GM06990 (cell line): ENCODE measurements around the gene SUPT4H1.

Experiments
- DNase-seq: peaks from one replicate; pipeline ENCODE4 v3.0.0-alpha.2; 2011; ENCODE audit not compliant: insufficient read length; ENCODE audit errors: extremely low read depth
- H3K27me3 ChIP-seq: replicated peaks from 2 replicates; pipeline ENCODE4 v1.6.0; 2011; ENCODE audit warnings: low read length; ENCODE audit not compliant: control insufficient read depth, insufficient read depth
- H3K36me3 ChIP-seq: 2 replicates; pipeline ENCODE4 v1.5.1; 2011; ENCODE audit warnings: low read length; ENCODE audit not compliant: control insufficient read depth, insufficient read depth
- H3K4me3 ChIP-seq: replicated peaks from 2 replicates; pipeline ENCODE4 v1.5.1; 2011; ENCODE audit warnings: low read depth, mild to moderate bottlenecking, control low read depth, low read length
- TF ChIP-seq, protein P1 (sequence below): IDR thresholded peaks from 2 replicates; pipeline ENCODE4 v1.5.1; 2011; ENCODE audit warnings: low read length, control low read depth, mild to moderate bottlenecking, inconsistent platforms; ENCODE audit not compliant: insufficient read depth, poor library complexity, severe bottlenecking

The SUPT4H1 gene

DNA sequence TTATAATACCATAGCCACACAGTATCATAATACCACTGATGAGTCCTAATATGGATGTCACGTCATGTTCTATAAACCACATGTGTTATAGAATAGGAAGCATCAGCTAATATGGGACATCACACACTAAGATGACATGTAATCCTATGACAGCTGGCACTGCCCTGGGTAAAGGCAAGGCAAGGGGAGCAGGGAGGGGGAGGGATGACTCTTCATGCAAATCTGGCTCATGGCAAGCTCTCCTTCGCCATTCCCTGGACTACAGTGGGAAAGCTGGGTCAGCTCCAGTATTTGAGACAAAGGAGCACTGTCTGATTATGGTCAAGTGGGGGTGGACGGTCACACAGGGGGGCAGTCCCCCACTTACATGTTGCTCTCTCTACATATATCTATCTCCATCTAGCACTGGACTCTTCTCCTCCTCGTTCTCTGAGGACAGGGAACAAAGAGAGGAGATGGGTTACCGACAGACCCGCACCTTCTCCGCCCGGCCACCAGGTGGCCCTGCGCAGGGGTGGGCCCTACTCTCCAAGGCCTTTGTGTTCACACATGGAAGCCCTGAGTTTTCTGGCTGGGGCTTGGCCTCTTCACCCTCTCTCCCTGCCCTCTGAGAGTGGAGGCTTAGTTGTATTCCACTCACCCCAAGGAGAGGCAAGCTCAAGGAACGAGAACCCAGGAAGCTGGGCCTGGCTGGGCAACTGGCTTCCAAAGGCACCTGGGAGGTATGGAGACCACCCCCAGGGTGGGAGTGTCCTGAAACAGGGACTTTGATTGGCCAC lies 47.8 kb downstream of the SUPT4H1 start:
- H3K4me3 ChIP-seq: no peak overlapping the region
- DNase-seq: peak; percentile 54
- H3K36me3 ChIP-seq: no peaks in the 10 kb centered on the region
- H3K27me3 ChIP-seq: no peaks in the 10 kb centered on the region
- TF ChIP-seq, protein P1, sequence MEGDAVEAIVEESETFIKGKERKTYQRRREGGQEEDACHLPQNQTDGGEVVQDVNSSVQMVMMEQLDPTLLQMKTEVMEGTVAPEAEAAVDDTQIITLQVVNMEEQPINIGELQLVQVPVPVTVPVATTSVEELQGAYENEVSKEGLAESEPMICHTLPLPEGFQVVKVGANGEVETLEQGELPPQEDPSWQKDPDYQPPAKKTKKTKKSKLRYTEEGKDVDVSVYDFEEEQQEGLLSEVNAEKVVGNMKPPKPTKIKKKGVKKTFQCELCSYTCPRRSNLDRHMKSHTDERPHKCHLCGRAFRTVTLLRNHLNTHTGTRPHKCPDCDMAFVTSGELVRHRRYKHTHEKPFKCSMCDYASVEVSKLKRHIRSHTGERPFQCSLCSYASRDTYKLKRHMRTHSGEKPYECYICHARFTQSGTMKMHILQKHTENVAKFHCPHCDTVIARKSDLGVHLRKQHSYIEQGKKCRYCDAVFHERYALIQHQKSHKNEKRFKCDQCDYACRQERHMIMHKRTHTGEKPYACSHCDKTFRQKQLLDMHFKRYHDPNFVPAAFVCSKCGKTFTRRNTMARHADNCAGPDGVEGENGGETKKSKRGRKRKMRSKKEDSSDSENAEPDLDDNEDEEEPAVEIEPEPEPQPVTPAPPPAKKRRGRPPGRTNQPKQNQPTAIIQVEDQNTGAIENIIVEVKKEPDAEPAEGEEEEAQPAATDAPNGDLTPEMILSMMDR: peak; percentile 97

DNA sequence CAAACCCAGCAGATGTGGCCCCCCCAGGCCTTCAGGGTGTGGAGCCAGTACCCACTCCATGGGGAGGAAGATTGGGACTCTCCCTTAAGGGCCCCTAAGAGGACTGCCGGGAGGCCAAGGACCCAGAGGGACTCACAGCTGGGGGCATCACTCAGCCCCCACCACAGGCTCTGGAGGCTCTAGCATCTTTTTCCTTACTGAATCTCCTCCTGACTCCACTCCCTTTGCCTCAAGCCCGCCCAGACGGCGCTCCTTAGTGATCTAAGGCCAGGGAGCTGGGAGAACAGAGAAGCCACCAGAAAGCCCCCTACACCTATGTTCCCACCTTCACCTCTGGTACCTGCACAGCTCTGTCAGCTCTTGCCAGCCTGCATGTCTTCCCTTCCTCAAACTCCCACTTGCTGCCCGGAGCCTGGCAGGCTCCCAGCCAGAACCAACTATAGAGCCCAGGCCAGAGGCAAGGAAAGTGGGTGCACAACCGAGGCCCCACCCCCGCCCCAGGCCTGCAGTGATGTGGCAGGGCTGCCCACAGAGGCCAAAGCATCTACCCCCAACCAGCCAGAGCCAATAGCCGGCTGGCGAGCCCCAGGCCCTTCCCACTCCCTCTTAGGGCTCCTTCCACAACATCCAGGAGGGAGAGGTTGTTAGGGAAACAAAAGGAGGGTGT lies 48.9 kb downstream of the SUPT4H1 start:
- no peak for DNase-seq
- TF ChIP-seq, protein P1: no peak
- Histone ChIP-seq H3K36me3 (no peaks in the 10 kb centered on the region), H3K27me3 (no peaks in the 10 kb centered on the region), H3K4me3 (no peak overlapping the region)

DNA sequence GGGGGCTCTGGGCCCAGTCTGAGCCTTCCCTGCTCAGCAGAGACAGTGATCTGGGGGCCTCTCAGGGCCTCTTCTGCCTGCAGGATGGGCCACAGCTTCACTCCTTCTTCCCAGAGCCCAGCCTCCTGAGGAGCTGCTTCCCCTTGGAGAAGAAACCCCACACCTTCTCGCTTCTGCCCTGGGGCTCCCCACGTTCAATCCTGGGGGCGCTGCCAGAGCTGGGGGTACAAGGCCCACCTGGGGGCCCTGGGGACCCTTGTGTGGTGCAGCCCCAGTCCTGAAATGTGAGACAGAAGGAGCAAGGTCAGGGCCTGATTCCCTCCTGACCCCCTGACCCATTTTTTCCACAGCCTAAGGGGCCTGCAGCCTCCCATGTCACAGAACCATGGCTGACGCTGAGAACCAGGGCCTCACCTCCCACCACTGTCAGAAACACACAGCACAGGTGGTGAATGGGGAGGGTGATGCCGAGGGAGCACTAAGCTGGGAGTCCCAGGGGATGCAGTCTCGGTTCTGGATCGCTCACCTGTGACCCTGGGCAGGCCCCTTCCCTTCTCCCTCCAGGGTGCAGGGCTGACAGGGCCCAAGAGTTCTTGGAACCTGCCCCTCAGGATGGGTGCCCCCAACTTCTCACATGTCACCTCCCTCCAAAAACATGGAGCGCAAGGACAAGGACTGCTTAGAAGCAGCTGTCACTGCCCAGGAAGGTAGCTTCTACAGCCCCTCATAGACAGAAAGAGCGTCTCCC lies 49.7 kb downstream of the SUPT4H1 start:
- Histone ChIP-seq H3K27me3 (no peaks in the 10 kb centered on the region), H3K4me3 (no peak overlapping the region), H3K36me3 (no peaks in the 10 kb centered on the region)
- DNase-seq: no peak
- TF ChIP-seq, protein P1: no peak

DNA sequence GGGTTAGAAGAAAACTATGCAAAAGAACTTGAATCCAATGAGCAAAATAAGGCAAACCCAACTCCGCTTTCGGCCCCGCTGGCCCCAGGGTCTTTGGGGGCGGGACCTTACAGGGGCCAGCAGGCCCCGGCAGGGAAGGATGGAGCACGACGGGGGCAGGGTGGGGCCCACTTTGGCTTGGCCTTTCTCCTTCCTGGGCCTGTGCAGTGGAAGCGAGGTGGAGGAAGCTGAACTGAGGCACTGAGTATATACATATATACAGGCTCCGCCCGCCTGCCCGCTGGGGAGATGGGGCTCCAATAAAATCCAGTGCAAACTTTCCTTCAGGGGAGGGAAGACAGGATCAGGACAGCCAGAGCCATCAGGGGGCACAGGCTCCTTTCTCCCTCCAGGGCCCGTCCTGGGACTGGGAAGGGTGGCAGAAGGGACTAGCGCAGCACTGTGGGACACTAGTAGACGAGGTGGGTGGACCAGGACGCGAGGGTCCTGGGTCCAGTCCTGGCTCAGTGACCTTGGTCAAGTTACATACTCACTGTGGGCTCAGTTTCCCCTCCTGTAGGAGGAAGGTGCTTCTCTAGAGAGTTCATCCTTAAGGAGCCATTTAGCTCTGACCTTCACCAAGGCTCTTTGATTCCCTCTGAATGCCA lies 50.4 kb downstream of the SUPT4H1 start:
- Histone ChIP-seq H3K27me3 (no peaks in the 10 kb centered on the region), H3K4me3 (no peak overlapping the region), H3K36me3 (no peaks in the 10 kb centered on the region)
- TF ChIP-seq, protein P1: no peak
- no peak for DNase-seq

DNA sequence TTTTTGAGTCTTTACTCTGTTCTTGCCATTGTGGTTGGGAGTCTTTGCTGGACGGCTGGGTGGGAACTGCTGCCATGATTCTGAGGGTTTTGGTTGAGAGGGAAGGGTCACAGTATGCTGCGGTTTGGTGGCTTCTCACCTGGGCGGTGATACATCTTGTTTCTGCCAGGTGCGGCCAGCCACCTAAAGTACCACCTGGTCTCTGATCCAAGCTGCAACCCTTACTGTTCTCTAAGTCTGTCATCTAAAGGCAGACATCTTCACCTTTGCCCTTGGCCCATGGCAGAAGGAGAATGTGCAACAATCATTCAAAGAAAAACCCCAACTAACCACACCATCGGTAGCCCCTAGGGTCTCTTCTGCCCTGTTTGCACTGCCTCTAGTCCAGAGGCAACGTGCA lies 51.7 kb downstream of the SUPT4H1 start:
- TF ChIP-seq, protein P1: no peak
- no peak for DNase-seq
- H3K27me3 ChIP-seq: no peaks in the 10 kb centered on the region
- no peaks in the 10 kb centered on the region for H3K36me3 ChIP-seq
- H3K4me3 ChIP-seq: no peak overlapping the region
